Mucosa of stomach (tissue), 1 donor: ENCODE measurements around the gene CTAGE1.
"Not testable (repeated sequence)": the region's sequence is repeated elsewhere in the genome, so short reads cannot be mapped to it uniquely, and the experiment has no call there.

Source experiments
- H3K27me3 ChIP-seq: one replicate; pipeline ENCODE4 v1.7.0; 2013; ENCODE audit warnings: mild to moderate bottlenecking, low read length; ENCODE audit not compliant: control insufficient read depth, insufficient read depth
- H3K36me3 ChIP-seq: one replicate; pipeline ENCODE4 v1.7.0; 2013; ENCODE audit warnings: low read length; ENCODE audit not compliant: control insufficient read depth, insufficient read depth
- H3K4me1 ChIP-seq: one replicate; pipeline ENCODE4 v1.7.0; 2013; ENCODE audit warnings: mild to moderate bottlenecking, low read length; ENCODE audit not compliant: control insufficient read depth, insufficient read depth
- H3K4me3 ChIP-seq: one replicate; pipeline ENCODE4 v1.7.0; 2013; ENCODE audit warnings: low read length
- H3K9ac ChIP-seq: one replicate; pipeline ENCODE4 v1.7.0; 2013; ENCODE audit warnings: mild to moderate bottlenecking, low read length, moderate library complexity
- H3K9me3 ChIP-seq: one replicate; pipeline ENCODE4 v1.7.0; 2013; ENCODE audit warnings: mild to moderate bottlenecking, low read length, moderate library complexity; ENCODE audit not compliant: control insufficient read depth
- donor health status: Pancreatic carcinoma.

CTAGE1 gene

GRCh38 chr18:22408059-22408458 is 9.7 kb downstream of the CTAGE1 start:
- Histone ChIP-seq H3K4me3 (no peak overlapping the region), H3K9ac (no peak overlapping the region), H3K27me3 (no peaks in the 10 kb centered on the region), H3K4me1 (no peaks in the 10 kb centered on the region), H3K9me3 (no peaks in the 10 kb centered on the region), H3K36me3 (no peaks in the 10 kb centered on the region)

- Histone ChIP-seq H3K4me3 (no peak overlapping the region), H3K27me3 (no peaks in the 10 kb centered on the region), H3K9me3 (no peaks in the 10 kb centered on the region), H3K9ac (no peak overlapping the region), H3K36me3 (no peaks in the 10 kb centered on the region), H3K4me1 (no peaks in the 10 kb centered on the region)
These were observed 12.6 kb downstream of the CTAGE1 start for GRCh38 chr18:22405142-22405541.

GRCh38 chr18:22403950-22404349 is 13.8 kb downstream of the CTAGE1 start:
- H3K4me3 ChIP-seq = no peak overlapping the region
- H3K9ac ChIP-seq = no peak overlapping the region

GRCh38 chr18:22399949-22400348 is 17.8 kb downstream of the CTAGE1 start:
- no peaks in the 10 kb centered on the region for H3K4me1 ChIP-seq
- H3K36me3 ChIP-seq = no peaks in the 10 kb centered on the region
- no peak overlapping the region for H3K9ac ChIP-seq
- no peak overlapping the region for H3K4me3 ChIP-seq
- no peaks in the 10 kb centered on the region for H3K27me3 ChIP-seq
- no peaks in the 10 kb centered on the region for H3K9me3 ChIP-seq

More at GRCh38 chr18:22403950-22404349, 13.8 kb downstream of the CTAGE1 start:
- Histone ChIP-seq H3K36me3 (no peaks in the 10 kb centered on the region), H3K4me1 (no peaks in the 10 kb centered on the region), H3K9me3 (no peaks in the 10 kb centered on the region), H3K27me3 (no peaks in the 10 kb centered on the region)

GRCh38 chr18:22398464-22398863 is 19.3 kb downstream of the CTAGE1 start:
- H3K9me3 ChIP-seq = no peaks in the 10 kb centered on the region
- H3K9ac ChIP-seq = no peak overlapping the region
- no peaks in the 10 kb centered on the region for H3K27me3 ChIP-seq
- no peaks in the 10 kb centered on the region for H3K4me1 ChIP-seq
- no peak overlapping the region for H3K4me3 ChIP-seq
- no peaks in the 10 kb centered on the region for H3K36me3 ChIP-seq

- Histone ChIP-seq H3K9me3 (no peaks in the 10 kb centered on the region), H3K9ac (no peak overlapping the region), H3K4me1 (no peaks in the 10 kb centered on the region), H3K4me3 (no peak overlapping the region), H3K27me3 (no peaks in the 10 kb centered on the region), H3K36me3 (no peaks in the 10 kb centered on the region)
These were observed 23.3 kb downstream of the CTAGE1 start for GRCh38 chr18:22394428-22394827.

GRCh38 chr18:22393164-22393563 is 24.6 kb downstream of the CTAGE1 start:
- H3K9me3 ChIP-seq, H3K4me3 ChIP-seq: not testable (repeated sequence)

GRCh38 chr18:22391407-22392345 is 26.0 kb downstream of the CTAGE1 start:
- H3K27me3 ChIP-seq = no peaks in the 10 kb centered on the region
- H3K4me3 ChIP-seq = no peak overlapping the region
- no peaks in the 10 kb centered on the region for H3K4me1 ChIP-seq
- H3K9ac ChIP-seq = no peak overlapping the region
- no peaks in the 10 kb centered on the region for H3K9me3 ChIP-seq
- H3K36me3 ChIP-seq = no peaks in the 10 kb centered on the region

More at GRCh38 chr18:22393164-22393563, 24.6 kb downstream of the CTAGE1 start:
- not testable (repeated sequence) for H3K27me3 ChIP-seq, H3K4me1 ChIP-seq, H3K36me3 ChIP-seq, H3K9ac ChIP-seq

- no peaks in the 10 kb centered on the region for H3K4me1 ChIP-seq
- H3K9me3 ChIP-seq = no peaks in the 10 kb centered on the region
- H3K36me3 ChIP-seq = no peaks in the 10 kb centered on the region
- no peak overlapping the region for H3K9ac ChIP-seq
- H3K4me3 ChIP-seq = no peak overlapping the region
- no peaks in the 10 kb centered on the region for H3K27me3 ChIP-seq
These were observed 29.9 kb downstream of the CTAGE1 start for GRCh38 chr18:22387787-22388186.

- Histone ChIP-seq H3K9ac (no peak overlapping the region), H3K36me3 (no peaks in the 10 kb centered on the region), H3K4me1 (no peaks in the 10 kb centered on the region), H3K4me3 (no peak overlapping the region), H3K27me3 (no peaks in the 10 kb centered on the region), H3K9me3 (no peaks in the 10 kb centered on the region)
These were observed 30.4 kb downstream of the CTAGE1 start for GRCh38 chr18:22387364-22387763.

- Histone ChIP-seq H3K36me3 (no peaks in the 10 kb centered on the region), H3K4me1 (no peaks in the 10 kb centered on the region), H3K27me3 (no peaks in the 10 kb centered on the region), H3K4me3 (no peak overlapping the region), H3K9me3 (no peaks in the 10 kb centered on the region), H3K9ac (no peak overlapping the region)
These were observed 32.0 kb downstream of the CTAGE1 start for GRCh38 chr18:22385718-22386117.

GRCh38 chr18:22378672-22379282 is 38.9 kb downstream of the CTAGE1 start:
- Histone ChIP-seq H3K9ac (no peak overlapping the region), H3K4me1 (no peaks in the 10 kb centered on the region), H3K4me3 (no peak overlapping the region), H3K9me3 (no peaks in the 10 kb centered on the region), H3K27me3 (no peaks in the 10 kb centered on the region), H3K36me3 (no peaks in the 10 kb centered on the region)
